ENCODE measurements around the gene GHRH.

GHRH gene

GRCh38 chr20:37261714-37262113 is at the start of gene GHRH:
Gene GHRH (minus strand): TSS chr20:37261814. CDS start chr20:37256889, 4,925 bp downstream.
- TF ChIP-seq CTCF (IDR thresholded peaks at IDR 0.05), result no peak

- no peak for TF ChIP-seq CTCF (IDR thresholded peaks at IDR 0.05)
Measured at GRCh38 chr20:37310951-37311350, 49.3 kb upstream of the GHRH start.

- TF ChIP-seq CTCF (IDR thresholded peaks at IDR 0.05), result no peak
Measured at GRCh38 chr20:37309936-37310590, 48.4 kb upstream of the GHRH start.

GRCh38 chr20:37309290-37309689 is 47.7 kb upstream of the GHRH start:
- no peak for TF ChIP-seq CTCF (IDR thresholded peaks at IDR 0.05)

GRCh38 chr20:37308086-37309050 is 46.8 kb upstream of the GHRH start:
- TF ChIP-seq CTCF (IDR thresholded peaks at IDR 0.05), result no peak

GRCh38 chr20:37305839-37306238 is 44.2 kb upstream of the GHRH start:
- no peak for TF ChIP-seq CTCF (IDR thresholded peaks at IDR 0.05)

- TF ChIP-seq CTCF (IDR thresholded peaks at IDR 0.05), result no peak
Measured at GRCh38 chr20:37305079-37305478, 43.5 kb upstream of the GHRH start.

All from LNCAP (cell line).